ENCODE measurements around the gene CDC42BPG. TPM values are rescaled to one million over a fixed set of nuclear protein-coding genes. Genes with fewer than 3 reads are reported as not detected.
A peak's percentile ranks its signal among the peaks of the same experiment; 100 is the strongest.

The CDC42BPG gene
- polyA plus RNA-seq, 2 donors: 17.5 to 30.7 TPM

DNA sequence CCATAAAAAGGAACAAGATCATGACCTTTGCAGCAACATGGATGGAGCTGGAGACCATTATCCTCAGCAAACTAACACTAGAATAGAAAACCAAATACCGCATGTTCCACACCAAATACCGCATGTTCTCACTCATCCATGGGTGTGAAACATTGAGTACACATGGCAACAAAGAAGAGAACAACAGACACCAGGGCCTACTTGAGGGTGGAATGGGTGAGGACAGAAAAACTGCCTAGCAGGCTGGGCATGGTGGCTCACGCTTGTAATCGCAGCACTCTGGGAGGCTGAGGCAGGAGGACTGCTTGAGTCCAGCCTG is 21.7 kb upstream of the CDC42BPG start:
- WGBS, 2 donors: 86 to 93% methylated on average over 4 of the region's 4 CpGs
- peaks cover 2 to 8% of the 10 kb centered on the region in 2 donors for H3K36me3 ChIP-seq (ENCODE audit: control insufficient read depth in 2 of 2, insufficient read depth in 2 of 2, low read length in 1 of 2)
- no peaks in the 10 kb centered on the region for H3K27me3 ChIP-seq (ENCODE audit: control insufficient read depth in 1 of 2, insufficient read depth in 2 of 2, low read length in 2 of 2)
- H3K9me3 ChIP-seq (ENCODE audit: control insufficient read depth in 2 of 2, insufficient read depth in 1 of 2, low read depth in 1 of 2, low read length in 1 of 2): no peaks in the 10 kb centered on the region
- no peak overlapping the region for H3K4me3 ChIP-seq (ENCODE audit: low read depth in 1 of 2, low read length in 2 of 2)
- H3K4me1 ChIP-seq (ENCODE audit: control insufficient read depth in 2 of 2, insufficient read depth in 2 of 2, low read length in 1 of 2): peaks cover 30 to 58% of the 10 kb centered on the region in 2 donors
- H3K27ac ChIP-seq (ENCODE audit: low read depth in 2 of 2, low read length in 1 of 2): peak overlapping the region; percentile 42 to 54

DNA sequence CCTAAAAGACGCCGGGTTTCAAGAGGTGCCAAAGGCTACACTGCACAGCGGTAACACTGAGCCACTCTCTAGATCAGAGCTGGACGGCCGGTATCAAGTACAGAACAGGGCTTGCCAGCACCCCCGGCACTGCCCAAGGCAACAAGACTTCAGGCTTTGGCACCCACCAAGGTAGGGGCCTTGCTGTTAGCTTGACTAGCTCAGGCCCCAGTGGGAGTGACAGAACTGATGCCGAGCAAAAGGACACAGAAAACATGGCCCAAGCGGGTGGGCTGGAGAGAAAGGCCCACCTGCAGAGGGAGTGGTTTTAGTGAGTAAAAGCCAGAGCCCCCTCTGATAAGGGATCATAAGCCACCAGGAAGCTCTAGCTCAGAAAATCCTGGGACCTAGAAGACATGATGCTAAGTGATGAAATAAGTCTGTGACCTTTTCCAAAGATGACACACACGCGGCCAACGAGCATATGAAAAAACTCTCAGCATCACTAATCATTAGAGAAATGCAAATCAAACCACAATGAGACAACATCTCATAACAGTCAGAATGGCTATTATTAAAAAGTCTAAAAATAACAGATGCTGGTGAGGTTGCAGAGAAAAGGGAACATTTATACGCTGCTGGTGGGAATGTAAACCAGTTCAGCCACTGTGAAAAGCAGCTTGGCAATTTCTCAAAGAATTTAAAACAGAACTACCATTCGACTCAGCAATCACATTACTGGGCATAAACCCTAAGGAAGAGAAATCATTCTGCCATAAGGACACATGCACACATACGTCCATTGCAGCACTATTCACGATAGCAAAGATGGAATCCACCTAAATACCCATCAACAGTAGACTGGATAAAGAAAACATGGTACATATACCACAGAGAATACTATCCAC is 21.1 kb upstream of the CDC42BPG start:
- peak overlapping the region; percentile 86 to 94 for H3K27ac ChIP-seq (ENCODE audit: low read depth in 2 of 2, low read length in 1 of 2)
- H3K4me1 ChIP-seq (ENCODE audit: control insufficient read depth in 2 of 2, insufficient read depth in 2 of 2, low read length in 1 of 2): peaks cover 24 to 53% of the 10 kb centered on the region in 2 donors
- no peaks in the 10 kb centered on the region for H3K27me3 ChIP-seq (ENCODE audit: control insufficient read depth in 1 of 2, insufficient read depth in 2 of 2, low read length in 2 of 2)
- H3K36me3 ChIP-seq (ENCODE audit: control insufficient read depth in 2 of 2, insufficient read depth in 2 of 2, low read length in 1 of 2): peaks cover 1 to 7% of the 10 kb centered on the region in 2 donors
- WGBS, 2 donors: 54 to 57% methylated on average over 15 of the region's 15 CpGs
- no peaks in the 10 kb centered on the region for H3K9me3 ChIP-seq (ENCODE audit: control insufficient read depth in 2 of 2, insufficient read depth in 1 of 2, low read depth in 1 of 2, low read length in 1 of 2)
- no peak overlapping the region for H3K4me3 ChIP-seq (ENCODE audit: low read depth in 1 of 2, low read length in 2 of 2)

DNA sequence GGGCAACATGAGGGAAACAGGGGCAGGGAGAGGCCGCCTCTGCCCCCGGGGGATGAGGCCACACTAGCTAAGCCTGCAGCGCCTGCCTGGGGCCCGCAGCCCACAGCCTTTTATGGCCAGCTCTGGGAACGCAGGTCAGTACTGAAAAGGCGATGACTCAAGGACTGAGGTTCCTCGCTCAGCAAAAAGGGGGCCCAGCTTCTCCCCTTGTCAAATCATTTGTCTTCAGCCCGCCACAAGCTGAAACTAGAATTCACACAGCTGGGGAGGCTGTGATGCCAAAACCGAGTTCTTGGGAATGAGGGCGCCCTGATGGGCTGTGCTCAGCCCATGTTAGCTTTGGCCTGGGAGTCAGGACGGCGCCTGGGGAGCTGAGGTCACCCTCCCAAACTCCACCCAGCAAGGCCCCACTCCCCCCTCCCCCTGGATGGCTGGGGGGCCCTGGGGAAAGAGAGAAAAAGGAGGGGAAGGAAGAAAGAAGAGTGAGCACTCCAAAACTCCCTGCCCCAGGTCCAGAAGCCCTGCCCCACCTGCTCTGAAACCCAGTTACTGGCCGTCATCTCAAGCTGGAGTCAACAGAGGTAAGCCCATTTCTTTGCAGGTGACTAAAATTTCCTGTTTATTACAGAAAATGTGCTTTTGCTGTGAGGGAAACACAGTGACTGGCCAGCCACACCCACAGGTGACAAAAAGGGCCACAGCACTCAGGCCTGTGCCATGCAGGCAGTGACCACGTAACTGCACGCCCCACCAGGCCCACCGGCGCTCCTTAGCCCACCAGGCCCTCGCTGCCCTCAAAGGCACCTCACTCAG is 20.2 kb upstream of the CDC42BPG start:
- Histone ChIP-seq H3K36me3 (ENCODE audit: control insufficient read depth in 2 of 2, insufficient read depth in 2 of 2, low read length in 1 of 2) (peaks cover 0 to 10% of the 10 kb centered on the region in 2 donors), H3K4me1 (ENCODE audit: control insufficient read depth in 2 of 2, insufficient read depth in 2 of 2, low read length in 1 of 2) (peaks cover 21 to 44% of the 10 kb centered on the region in 2 donors), H3K9me3 (ENCODE audit: control insufficient read depth in 2 of 2, insufficient read depth in 1 of 2, low read depth in 1 of 2, low read length in 1 of 2) (no peaks in the 10 kb centered on the region), H3K27ac (ENCODE audit: low read depth in 2 of 2, low read length in 1 of 2) (peak overlapping the region; percentile 86 to 94), H3K4me3 (ENCODE audit: low read depth in 1 of 2, low read length in 2 of 2) (peak overlapping the region; percentile 1 to 15), H3K27me3 (ENCODE audit: control insufficient read depth in 1 of 2, insufficient read depth in 2 of 2, low read length in 2 of 2) (no peaks in the 10 kb centered on the region)
- WGBS, 2 donors: 32 to 40% methylated on average over 18 of the region's 18 CpGs

DNA sequence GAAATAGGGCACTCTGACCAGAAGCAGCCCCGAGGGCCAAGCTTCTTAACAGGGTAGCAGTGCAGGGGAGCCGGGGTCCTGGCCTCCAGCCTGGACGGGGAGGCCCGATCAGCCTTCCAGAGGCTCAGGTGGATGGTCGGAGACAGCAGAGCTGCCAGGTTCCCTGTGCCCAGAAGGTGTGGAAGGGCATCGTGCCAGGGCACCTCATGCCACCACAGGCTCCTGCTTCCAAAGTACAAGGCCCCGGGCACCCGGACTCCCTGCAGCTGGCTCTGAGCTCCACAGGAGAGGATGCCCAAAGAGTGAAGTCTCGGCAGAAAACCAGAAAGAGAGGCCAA is 19.7 kb upstream of the CDC42BPG start:
- no peaks in the 10 kb centered on the region for H3K27me3 ChIP-seq (ENCODE audit: control insufficient read depth in 1 of 2, insufficient read depth in 2 of 2, low read length in 2 of 2)
- H3K36me3 ChIP-seq (ENCODE audit: control insufficient read depth in 2 of 2, insufficient read depth in 2 of 2, low read length in 1 of 2): peaks cover 0 to 11% of the 10 kb centered on the region in 2 donors
- 25 to 26% methylated on average over 8 to 9 of the region's 9 CpGs for WGBS, 2 donors
- peaks cover 17 to 40% of the 10 kb centered on the region in 2 donors for H3K4me1 ChIP-seq (ENCODE audit: control insufficient read depth in 2 of 2, insufficient read depth in 2 of 2, low read length in 1 of 2)
- peak overlapping the region; percentile 1 to 15 for H3K4me3 ChIP-seq (ENCODE audit: low read depth in 1 of 2, low read length in 2 of 2)
- no peaks in the 10 kb centered on the region for H3K9me3 ChIP-seq (ENCODE audit: control insufficient read depth in 2 of 2, insufficient read depth in 1 of 2, low read depth in 1 of 2, low read length in 1 of 2)
- H3K27ac ChIP-seq (ENCODE audit: low read depth in 2 of 2, low read length in 1 of 2): peak overlapping the region; percentile 86 to 94

DNA sequence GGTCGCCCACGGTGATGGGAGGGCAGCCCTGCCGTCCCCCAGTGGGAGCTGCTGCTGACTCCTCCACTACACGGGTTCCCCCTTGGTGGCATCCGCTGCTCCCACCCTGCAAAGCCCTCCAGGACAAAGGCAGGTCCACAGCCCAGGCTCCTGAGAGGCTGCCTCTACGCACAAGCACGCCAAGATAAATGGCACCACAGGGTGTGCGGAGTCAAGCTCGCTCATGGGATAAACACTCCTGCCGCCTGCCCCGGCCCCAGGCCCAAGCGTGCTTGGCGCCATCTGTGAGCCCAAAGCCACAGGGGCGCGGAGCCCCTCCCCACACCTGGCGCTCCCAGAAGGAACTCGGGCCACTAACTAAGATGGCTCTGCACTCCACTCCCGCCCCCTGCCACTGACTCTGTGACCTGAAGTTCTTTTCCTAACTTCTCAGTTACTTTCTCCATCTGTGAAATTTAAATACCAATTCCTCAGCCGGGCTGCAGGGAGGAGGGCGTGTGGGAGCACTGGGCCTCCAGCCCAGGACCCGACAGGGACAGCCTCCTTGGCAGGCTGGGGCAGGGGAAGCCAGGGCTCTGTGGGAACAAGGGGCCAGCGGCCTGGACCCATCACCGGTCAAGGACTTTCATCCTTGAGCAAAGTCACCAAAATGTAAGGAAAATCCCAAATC is 19.1 kb upstream of the CDC42BPG start:
- Histone ChIP-seq H3K9me3 (ENCODE audit: control insufficient read depth in 2 of 2, insufficient read depth in 1 of 2, low read depth in 1 of 2, low read length in 1 of 2) (no peaks in the 10 kb centered on the region), H3K4me1 (ENCODE audit: control insufficient read depth in 2 of 2, insufficient read depth in 2 of 2, low read length in 1 of 2) (peaks cover 16 to 40% of the 10 kb centered on the region in 2 donors), H3K27me3 (ENCODE audit: control insufficient read depth in 1 of 2, insufficient read depth in 2 of 2, low read length in 2 of 2) (no peaks in the 10 kb centered on the region), H3K36me3 (ENCODE audit: control insufficient read depth in 2 of 2, insufficient read depth in 2 of 2, low read length in 1 of 2) (peaks cover 0 to 15% of the 10 kb centered on the region in 2 donors), H3K4me3 (ENCODE audit: low read depth in 1 of 2, low read length in 2 of 2) (no peak overlapping the region), H3K27ac (ENCODE audit: low read depth in 2 of 2, low read length in 1 of 2) (peak overlapping the region; percentile 86 to 94)
- 44 to 61% methylated on average over 23 of the region's 23 CpGs for WGBS, 2 donors

DNA sequence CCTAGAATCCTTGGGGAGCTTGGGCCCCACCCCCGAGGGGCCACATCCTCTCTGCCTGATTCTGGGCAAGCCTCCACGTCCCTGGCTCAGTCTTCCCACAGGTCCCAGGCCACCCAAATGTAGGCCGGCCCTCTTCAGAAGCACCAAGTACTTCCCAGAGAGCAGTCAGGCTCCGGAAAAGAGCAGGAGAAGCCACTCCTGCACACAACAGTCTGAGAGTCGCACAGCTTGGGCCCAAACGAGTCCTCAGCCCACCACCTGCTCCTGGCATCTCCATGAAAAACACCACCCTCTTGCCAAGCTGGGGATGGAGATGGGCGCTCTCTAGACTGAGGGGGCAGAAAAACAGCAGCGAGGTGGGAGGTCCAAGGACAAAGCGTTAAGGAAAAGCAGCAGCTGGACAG is 18.5 kb upstream of the CDC42BPG start:
- H3K4me3 ChIP-seq (ENCODE audit: low read depth in 1 of 2, low read length in 2 of 2): no peak overlapping the region
- H3K4me1 ChIP-seq (ENCODE audit: control insufficient read depth in 2 of 2, insufficient read depth in 2 of 2, low read length in 1 of 2): peaks cover 16 to 38% of the 10 kb centered on the region in 2 donors
- peak overlapping the region; percentile 86 to 94 for H3K27ac ChIP-seq (ENCODE audit: low read depth in 2 of 2, low read length in 1 of 2)
- H3K9me3 ChIP-seq (ENCODE audit: control insufficient read depth in 2 of 2, insufficient read depth in 1 of 2, low read depth in 1 of 2, low read length in 1 of 2): no peaks in the 10 kb centered on the region
- 51 to 59% methylated on average over 9 of the region's 9 CpGs for WGBS, 2 donors
- no peaks in the 10 kb centered on the region for H3K27me3 ChIP-seq (ENCODE audit: control insufficient read depth in 1 of 2, insufficient read depth in 2 of 2, low read length in 2 of 2)
- peaks cover 0 to 15% of the 10 kb centered on the region in 2 donors for H3K36me3 ChIP-seq (ENCODE audit: control insufficient read depth in 2 of 2, insufficient read depth in 2 of 2, low read length in 1 of 2)

DNA sequence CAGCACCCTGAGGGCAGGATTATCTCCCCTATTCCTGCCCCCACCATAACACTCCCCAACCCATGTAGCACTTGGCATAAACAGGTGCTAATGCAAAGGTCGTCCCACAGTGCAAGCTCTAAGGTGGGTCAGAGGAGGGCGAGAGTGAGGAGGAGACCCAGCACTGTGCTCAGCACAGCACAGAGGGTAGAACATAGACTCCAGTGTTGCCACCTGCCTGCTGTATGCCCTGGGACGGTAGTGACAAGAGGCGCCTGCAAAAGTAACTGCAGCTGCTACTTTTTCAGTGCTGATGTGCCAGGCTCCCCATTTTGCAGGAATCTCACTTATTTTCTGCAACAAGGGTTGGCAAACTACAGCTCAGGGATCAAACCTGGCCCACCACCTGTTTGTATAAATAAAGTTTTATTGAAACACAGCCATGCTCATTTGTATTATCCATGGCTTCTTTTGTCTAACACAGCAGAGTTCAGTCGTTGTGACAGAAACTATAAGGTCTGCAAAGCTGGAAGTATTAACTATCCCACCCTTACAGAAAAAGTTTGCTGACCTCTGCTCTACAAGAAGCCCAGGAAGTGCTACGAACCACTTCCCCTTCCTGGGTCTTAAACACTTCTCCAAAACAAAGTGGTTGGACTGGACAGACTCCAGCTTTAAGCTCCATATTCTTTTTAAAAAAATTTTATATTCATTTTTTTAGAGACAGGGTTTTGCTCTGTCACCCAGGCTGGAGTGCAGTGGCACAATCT is 16.9 kb upstream of the CDC42BPG start:
- H3K36me3 ChIP-seq (ENCODE audit: control insufficient read depth in 2 of 2, insufficient read depth in 2 of 2, low read length in 1 of 2): peaks cover 0 to 17% of the 10 kb centered on the region in 2 donors
- H3K9me3 ChIP-seq (ENCODE audit: control insufficient read depth in 2 of 2, insufficient read depth in 1 of 2, low read depth in 1 of 2, low read length in 1 of 2): no peaks in the 10 kb centered on the region
- H3K4me1 ChIP-seq (ENCODE audit: control insufficient read depth in 2 of 2, insufficient read depth in 2 of 2, low read length in 1 of 2): peaks cover 24 to 42% of the 10 kb centered on the region in 2 donors
- H3K4me3 ChIP-seq (ENCODE audit: low read depth in 1 of 2, low read length in 2 of 2): no peak overlapping the region
- H3K27ac ChIP-seq (ENCODE audit: low read depth in 2 of 2, low read length in 1 of 2): peak overlapping the region; percentile 1 to 86
- 81 to 83% methylated on average over 6 of the region's 6 CpGs for whole genome bisulfite sequencing, 2 donors
- no peaks in the 10 kb centered on the region for H3K27me3 ChIP-seq (ENCODE audit: control insufficient read depth in 1 of 2, insufficient read depth in 2 of 2, low read length in 2 of 2)

DNA sequence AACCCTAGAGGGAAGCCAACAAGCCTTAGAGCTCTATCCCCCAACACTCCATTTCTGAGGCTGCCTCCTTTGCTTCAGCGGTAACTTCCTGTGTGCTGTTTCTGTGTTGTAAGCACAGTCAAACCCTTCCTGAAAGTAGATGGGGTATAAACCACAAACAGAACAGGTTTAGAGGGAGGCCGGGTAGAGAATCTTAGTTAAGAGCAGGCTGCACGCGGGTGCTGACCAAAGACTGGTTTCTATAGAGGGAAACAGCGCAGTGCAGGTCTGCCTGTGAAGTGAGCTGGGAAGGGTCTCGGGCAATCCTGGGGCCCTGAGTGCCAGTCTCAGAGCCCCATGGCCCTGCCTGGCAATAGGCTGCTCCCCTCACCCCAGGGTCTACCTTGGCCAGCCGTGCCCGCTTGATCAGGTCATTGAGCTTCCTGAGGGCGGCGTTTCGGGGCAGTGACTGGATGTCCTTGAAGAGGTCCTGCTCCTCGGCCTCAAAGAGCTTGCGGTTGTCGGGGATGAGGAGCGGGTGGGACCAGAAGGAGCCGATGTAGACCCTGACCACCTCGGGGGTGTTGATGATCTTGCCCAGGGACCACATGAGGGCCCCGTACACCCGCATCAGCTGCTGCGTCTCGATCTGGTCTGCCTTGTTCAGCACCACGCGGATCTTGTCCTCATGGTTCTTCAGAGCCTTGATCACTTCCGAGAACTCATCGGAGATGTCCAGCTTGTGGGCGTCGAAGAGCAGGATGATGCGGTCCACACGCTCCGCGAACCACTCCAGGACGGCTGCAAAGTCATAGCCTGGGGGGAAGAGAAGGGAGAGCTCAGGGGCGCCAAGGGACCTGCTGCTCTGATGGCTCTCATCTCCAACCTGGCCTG is 15.3 kb upstream of the CDC42BPG start:
- H3K4me1 ChIP-seq (ENCODE audit: control insufficient read depth in 2 of 2, insufficient read depth in 2 of 2, low read length in 1 of 2): peaks cover 33 to 48% of the 10 kb centered on the region in 2 donors

More for the DNA sequence above, 15.3 kb upstream of the CDC42BPG start:
- Histone ChIP-seq H3K4me3 (ENCODE audit: low read depth in 1 of 2, low read length in 2 of 2) (no peak overlapping the region), H3K9me3 (ENCODE audit: control insufficient read depth in 2 of 2, insufficient read depth in 1 of 2, low read depth in 1 of 2, low read length in 1 of 2) (no peaks in the 10 kb centered on the region), H3K27ac (ENCODE audit: low read depth in 2 of 2, low read length in 1 of 2) (peak overlapping the region; percentile 13 to 62), H3K27me3 (ENCODE audit: control insufficient read depth in 1 of 2, insufficient read depth in 2 of 2, low read length in 2 of 2) (no peaks in the 10 kb centered on the region), H3K36me3 (ENCODE audit: control insufficient read depth in 2 of 2, insufficient read depth in 2 of 2, low read length in 1 of 2) (peaks cover 0 to 17% of the 10 kb centered on the region in 2 donors)
- WGBS, 2 donors: 84% methylated on average over 33 of the region's 33 CpGs

Measured in esophagus (tissue), 2 donors.